Astrocyte of the cerebellum (primary cell): Measurements from ENCODE around the gene MYBBP1A.

Experiments
- DNase-seq: peaks from one replicate; pipeline ENCODE4 v3.0.0-alpha.2; 2011; ENCODE audit warnings: low read depth
- H3K4me3 ChIP-seq: 2 replicates; pipeline ENCODE4 v1.5.1; 2011; ENCODE audit warnings: mild to moderate bottlenecking, low read depth, low read length, moderate library complexity
- CTCF ChIP-seq: IDR thresholded peaks from 2 replicates; pipeline ENCODE4 v1.5.1; 2012; ENCODE audit warnings: low read length, low read depth, moderate library complexity, mild to moderate bottlenecking; ENCODE audit errors: missing control alignments
- in situ Hi-C: cut with HindIII; loops from 2 replicates; pipeline ENCODE4 v1.10.0; 2017; ENCODE audit warnings: low sequenced_read_pairs

Gene MYBBP1A

GRCh38 chr17:4541328-4542002, 13.7 kb downstream of the MYBBP1A start:
- no peak for DNase-seq
- in situ Hi-C loops, result no loop called here
- no peak for TF ChIP-seq CTCF

GRCh38 chr17:4540687-4541327, 14.4 kb downstream of the MYBBP1A start:
- DNase-seq, result no peak
- no peak for TF ChIP-seq CTCF
- in situ Hi-C loops, result no loop called here
- no peak overlapping the region for H3K4me3 ChIP-seq

More at GRCh38 chr17:4541328-4542002, 13.7 kb downstream of the MYBBP1A start:
- H3K4me3 ChIP-seq, result no peak overlapping the region

- DNase-seq, result no peak
- in situ Hi-C loops, result no loop called here
- no peak overlapping the region for H3K4me3 ChIP-seq
- TF ChIP-seq CTCF, result no peak
Observed at GRCh38 chr17:4540224-4540651, 14.9 kb downstream of the MYBBP1A start.

GRCh38 chr17:4539576-4540223, 15.5 kb downstream of the MYBBP1A start:
- no peak for TF ChIP-seq CTCF
- no peak overlapping the region for H3K4me3 ChIP-seq
- in situ Hi-C loops, result loop anchor here (5.0 kb wide), 1 partner anchor 73 kb away; no protein-coding TSS in a partner anchor
- no peak for DNase-seq

- H3K4me3 ChIP-seq, result no peak overlapping the region
- TF ChIP-seq CTCF, result no peak
- no peak for DNase-seq
- in situ Hi-C loops, result loop anchor here (5.0 kb wide), 1 partner anchor 73 kb away; no protein-coding TSS in a partner anchor
Observed at GRCh38 chr17:4539025-4539424, 16.2 kb downstream of the MYBBP1A start.

GRCh38 chr17:4538236-4539002, 16.8 kb downstream of the MYBBP1A start:
- in situ Hi-C loops, result loop anchor here (5.0 kb wide), 1 partner anchor 74 kb away; no protein-coding TSS in a partner anchor
- no peak overlapping the region for H3K4me3 ChIP-seq
- TF ChIP-seq CTCF, result no peak
- DNase-seq, result no peak
